22Rv1 (cell line): ENCODE results near the gene C11orf86.

ENCODE experiments used
- H3K27ac ChIP-seq: fragments of 450-650 bp; 2 replicates; pipeline ENCODE4 v1.5.1; 2017
- ZFX ChIP-seq: fragments of 450-650 bp; IDR thresholded peaks from 2 replicates; pipeline ENCODE4 v1.6.1; 2017; ENCODE audit warnings: antibody characterized with exemption, borderline replicate concordance
- TF ChIP-seq, protein P1 (sequence below): fragments of 450-650 bp; IDR thresholded peaks from 2 replicates; pipeline ENCODE4 v1.5.1; 2017; ENCODE audit warnings: mild to moderate bottlenecking

Gene C11orf86

DNA sequence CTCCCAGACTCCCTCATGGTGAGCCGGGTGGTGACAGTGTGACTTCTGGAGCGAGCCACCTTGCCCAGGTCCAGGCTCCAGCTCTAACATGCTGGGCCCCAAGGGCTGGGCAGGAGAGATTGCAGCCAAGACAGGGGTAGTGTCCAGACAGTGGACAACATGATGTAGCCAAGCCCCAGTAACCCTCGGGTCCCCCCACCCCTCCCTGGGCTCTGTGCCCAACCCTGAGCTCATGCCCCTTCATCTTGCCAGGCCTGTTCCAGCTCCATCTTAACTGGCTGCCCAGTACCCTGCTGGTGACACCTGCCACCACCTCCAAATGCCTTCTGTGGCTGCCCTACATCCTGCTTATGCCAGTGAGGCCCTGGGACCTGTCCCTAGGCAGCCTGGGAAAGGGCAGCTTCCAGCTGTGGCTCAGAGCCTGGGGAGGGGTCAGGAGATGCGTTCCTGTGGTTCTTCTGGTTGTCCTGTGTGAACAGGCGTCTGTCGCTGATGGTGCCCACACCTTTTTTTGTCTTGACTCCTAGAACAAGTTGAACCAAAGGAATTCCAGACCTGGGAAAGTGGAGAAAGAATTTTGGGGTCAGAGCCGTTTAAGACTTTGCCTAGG lies 35.3 kb downstream of the C11orf86 start:
- no peak overlapping the region for H3K27ac ChIP-seq
- TF ChIP-seq, protein P1, sequence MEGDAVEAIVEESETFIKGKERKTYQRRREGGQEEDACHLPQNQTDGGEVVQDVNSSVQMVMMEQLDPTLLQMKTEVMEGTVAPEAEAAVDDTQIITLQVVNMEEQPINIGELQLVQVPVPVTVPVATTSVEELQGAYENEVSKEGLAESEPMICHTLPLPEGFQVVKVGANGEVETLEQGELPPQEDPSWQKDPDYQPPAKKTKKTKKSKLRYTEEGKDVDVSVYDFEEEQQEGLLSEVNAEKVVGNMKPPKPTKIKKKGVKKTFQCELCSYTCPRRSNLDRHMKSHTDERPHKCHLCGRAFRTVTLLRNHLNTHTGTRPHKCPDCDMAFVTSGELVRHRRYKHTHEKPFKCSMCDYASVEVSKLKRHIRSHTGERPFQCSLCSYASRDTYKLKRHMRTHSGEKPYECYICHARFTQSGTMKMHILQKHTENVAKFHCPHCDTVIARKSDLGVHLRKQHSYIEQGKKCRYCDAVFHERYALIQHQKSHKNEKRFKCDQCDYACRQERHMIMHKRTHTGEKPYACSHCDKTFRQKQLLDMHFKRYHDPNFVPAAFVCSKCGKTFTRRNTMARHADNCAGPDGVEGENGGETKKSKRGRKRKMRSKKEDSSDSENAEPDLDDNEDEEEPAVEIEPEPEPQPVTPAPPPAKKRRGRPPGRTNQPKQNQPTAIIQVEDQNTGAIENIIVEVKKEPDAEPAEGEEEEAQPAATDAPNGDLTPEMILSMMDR: no peak
- TF ChIP-seq ZFX: no peak

DNA sequence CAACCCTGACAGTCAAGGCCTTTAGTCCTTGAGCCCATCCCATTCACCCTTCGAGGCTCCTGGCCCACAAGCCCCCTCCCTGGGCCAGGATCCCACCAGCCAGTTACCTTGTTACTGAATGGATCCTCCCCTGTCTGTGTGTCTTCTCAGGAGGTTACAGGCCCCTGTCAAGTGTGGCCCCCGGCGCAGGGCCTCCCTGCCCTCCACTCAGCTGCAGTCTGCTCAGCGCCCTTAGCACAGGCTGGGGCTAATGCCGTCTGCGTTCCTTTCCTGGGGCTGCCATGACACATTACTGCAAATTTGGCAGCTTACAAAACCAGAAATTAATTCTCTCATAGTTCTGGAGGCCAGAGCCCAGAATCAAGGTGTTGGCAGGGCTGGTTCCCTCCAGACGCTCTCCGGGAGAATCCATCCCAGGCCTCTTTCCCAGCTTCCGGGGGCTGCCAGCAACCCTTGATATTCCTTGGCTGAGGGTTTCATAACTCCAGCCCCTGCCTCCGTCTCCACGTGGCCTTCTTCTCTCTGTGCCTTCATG lies 38.5 kb downstream of the C11orf86 start:
- TF ChIP-seq ZFX: no peak
- no peak overlapping the region for H3K27ac ChIP-seq

DNA sequence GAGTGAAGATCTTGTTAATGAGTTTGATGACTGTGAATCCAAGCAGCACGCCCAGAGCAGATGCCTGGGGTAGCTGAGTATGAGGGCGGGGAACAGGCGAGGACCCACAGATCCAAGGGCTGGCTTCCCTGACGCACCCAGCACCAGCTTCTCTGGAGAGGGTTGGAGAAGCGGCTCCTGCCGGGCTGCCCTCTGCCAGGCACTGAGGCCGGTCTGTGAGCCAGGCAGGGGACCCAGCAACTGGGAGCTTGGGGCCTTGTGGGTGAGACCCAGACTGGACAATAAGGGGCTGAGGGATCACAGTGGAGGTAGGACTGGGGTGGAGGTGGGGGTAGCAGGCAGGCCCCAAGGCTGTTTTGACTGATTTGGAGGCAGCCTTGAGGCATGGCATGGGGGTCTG lies 39.2 kb downstream of the C11orf86 start:
- TF ChIP-seq, protein P1: no peak
- no peak for TF ChIP-seq ZFX
- no peak overlapping the region for H3K27ac ChIP-seq

DNA sequence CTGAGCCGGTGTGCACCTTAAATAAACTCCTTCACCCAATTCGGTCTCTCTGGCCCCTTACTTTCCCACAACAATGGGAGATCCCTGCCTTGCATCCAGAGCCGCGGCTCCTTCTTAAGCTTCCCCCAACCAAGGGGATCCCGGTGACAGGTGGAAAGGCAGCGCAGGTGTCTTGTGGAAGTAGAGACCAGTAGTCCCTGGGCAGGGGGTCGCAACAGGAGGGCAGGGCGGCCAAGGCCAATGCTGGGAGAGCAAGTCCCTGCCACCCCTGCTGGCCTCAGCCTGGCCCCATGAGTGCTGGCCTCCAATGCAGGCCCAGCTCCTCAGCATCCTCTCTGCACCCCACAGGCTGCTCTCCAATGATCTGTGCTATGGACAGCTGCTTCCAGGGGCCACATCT lies 39.9 kb downstream of the C11orf86 start:
- no peak for TF ChIP-seq ZFX
- TF ChIP-seq, protein P1: no peak
- H3K27ac ChIP-seq: no peak overlapping the region

DNA sequence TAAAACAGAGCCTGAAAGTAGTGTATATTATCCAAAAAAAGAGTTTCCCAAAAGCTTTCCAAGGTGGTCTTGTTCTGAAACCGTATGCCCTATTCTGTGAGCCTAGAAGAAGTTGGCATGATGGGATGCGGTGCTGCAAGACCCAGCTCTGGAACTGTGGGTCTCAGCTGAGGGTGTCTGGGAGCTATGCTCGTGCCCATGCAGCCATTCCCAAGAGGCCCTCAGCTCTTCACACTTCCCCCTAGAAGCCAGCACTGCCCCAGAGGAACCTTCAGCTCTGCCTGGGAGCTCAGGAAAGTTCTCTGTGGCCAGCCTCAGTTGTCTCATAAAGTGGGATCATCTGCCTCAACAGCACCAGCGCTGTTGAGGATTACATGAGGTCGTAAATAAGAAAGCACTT lies 41.4 kb downstream of the C11orf86 start:
- TF ChIP-seq, protein P1: no peak
- H3K27ac ChIP-seq: no peak overlapping the region

DNA sequence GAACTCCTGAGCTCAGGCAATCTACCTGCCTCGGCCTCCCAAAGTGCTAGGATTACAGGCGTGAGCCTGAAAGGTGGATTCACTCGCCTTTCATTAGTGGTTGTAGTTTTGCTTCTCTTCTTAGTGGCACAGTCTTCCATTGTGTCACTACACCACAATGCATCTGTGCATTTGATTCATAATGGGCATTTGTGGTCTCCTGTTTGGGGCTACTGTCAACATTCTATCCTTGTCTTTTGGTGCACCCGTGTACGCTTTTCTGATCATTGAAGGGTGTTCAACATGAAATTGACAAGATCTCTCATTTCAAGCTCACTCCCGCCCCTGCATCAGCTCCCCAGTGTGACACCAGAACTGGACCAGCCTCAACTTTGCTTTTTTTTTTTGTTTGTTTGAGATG lies 45.8 kb downstream of the C11orf86 start:
- TF ChIP-seq ZFX: no peak
- H3K27ac ChIP-seq: no peak overlapping the region

DNA sequence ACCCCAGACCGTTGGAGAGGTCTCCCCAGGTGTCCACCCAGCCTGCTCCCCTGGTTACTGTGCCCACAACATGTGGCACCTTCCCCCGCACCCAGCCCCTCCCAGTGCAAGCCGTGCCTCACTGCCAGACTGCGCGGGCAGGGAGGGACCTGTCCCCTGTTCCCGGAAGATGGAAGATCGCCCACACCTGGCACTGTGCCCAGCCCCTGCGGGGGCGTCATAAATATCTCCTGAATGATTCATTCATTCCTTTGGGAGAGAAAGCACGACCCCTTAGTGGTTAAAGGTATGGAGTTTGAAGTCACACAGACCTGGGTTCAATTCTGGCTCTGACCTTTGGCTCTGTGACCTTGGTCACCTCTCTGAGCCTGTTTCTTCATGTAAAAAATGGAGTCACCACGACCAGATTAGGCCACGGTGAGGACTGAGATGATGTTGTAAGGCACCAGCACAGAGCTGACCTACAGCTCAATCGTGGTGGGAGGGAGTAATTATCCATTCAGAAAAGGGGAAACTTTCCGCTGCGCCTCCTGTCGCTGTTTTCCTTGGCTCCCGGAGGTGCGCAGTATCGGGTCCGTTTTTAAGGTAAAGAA lies 47.3 kb downstream of the C11orf86 start:
- TF ChIP-seq, protein P1: no peak
- TF ChIP-seq ZFX: no peak
- no peak overlapping the region for H3K27ac ChIP-seq

DNA sequence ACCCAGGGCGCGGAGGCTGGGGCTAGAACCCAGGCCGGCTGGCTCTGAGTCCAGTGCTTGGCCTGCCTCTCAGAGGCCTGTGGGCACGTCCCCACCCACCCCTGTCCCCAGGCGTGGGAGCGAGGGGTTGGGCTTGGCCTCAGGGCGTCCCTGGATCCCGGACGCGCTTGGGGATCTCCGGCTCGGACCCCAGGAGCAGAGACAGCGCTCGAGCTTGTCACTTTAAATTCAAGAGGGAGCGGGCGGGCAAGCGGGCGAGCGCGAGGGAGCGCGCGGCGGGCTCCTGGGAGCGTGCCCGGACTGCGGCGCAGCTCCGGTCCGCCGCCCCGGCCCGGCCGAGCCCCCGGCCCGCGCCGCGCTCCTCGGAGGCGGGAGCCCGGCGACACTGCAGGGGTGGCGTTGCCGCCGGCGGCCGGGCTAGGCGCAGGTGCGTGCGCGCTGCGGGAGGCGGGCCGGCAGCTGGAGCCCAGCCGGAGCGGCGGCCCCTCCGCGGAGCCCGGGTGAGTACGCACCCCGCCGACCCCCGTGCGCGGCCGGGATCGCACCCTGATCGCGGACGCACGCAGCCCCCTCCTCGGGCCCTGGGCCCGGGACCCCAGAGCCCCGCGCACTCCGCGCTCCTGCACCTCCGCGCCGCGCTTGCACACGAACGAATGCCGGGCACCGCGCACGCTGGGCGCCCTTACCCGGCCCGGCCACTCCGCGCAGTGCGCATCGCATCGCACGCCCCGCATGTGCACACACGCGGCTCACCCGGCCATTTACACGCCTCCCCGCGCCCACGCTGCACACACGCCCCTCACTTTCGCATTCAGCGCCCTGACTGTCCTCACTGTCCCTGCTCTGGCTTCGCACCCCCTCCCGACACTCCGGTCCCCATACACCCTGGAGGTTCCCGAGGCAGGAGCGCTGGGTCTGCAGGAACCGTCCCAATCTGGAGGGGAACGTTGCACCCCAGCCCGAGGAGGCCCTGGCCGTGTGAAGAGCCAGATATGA lies 48.2 kb downstream of the C11orf86 start, which contains the start of gene SYT12:
TSS of gene SYT12 (plus strand) at position 174 of the 996 bp plus-strand sequence. CDS start 7,011 bp downstream, outside the sequence.
- TF ChIP-seq, protein P1: no peak
- TF ChIP-seq ZFX: no peak
- H3K27ac ChIP-seq: no peak within 1 kb of the TSS
